ENCODE data around the gene MXRA8. TPM values are rescaled to one million over a fixed set of nuclear protein-coding genes. Genes with fewer than 3 reads are reported as not detected.

MXRA8 gene
- total and polyA plus RNA-seq, 2 donors (not counting 3 experiments of a cell fraction or from before 2014, with no cell fraction given), result 0.82 to 1.9 TPM

DNA sequence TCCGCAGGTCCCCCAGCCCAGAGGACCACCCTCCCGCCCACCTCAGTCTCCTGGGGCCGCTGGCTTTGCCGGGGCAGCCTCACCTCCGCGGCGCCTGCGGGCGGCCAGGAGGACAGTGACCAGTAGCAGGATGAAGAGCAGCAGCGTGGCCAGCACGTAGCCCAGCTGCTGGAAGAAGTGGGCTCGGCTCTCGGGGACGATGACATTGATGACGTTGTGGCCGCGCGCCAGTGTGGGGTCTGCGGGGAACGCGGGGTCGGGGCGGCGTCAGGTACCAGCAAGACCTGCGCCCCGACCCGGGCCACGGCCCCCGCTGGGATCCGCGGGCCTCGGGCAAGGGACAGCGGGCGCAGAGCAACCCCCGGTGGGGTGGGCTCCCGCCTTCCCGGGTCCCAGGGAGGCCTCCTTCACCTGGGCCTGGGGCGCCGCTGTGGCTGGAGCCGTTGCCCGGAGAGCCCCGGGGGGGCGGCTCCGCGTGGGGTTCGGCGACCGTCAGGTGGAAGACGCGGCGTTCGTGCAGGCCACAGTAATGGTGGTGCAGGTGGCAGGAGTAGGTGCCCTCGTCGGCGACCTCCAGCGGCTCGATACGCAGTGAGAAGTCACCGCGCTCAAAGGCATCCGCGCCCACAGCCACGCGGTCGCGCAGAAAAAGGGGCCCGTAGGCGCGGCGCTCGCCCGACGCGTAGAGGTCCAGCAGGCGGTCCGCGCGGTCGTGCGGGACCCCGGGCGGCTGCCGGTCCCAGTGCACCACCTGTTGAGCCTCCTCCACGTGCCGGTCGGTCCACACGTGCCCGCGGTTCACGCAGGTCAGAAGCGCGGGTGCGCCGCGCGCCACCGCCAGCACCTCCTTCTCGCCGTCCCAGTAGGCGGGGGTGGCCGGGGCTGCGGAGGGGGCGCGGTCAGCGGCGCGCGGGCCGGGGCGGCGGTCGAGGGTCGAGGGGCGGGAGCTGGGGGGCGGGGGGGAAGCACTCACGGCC lies 3.8 kb downstream of the MXRA8 start:
- Histone ChIP-seq H3K9me3 (replicated peaks; ENCODE audit: control insufficient read depth, insufficient read depth, low read length) (no peaks in the 10 kb centered on the region), H2AFZ (ENCODE audit: low read depth, low read length) (no peak overlapping the region), H3K4me2 (ENCODE audit: insufficient read depth, low read length) (no peak overlapping the region), H3K9ac (replicated peaks; ENCODE audit: extremely low read depth, insufficient read depth, low read length) (no peak overlapping the region), H3K36me3 (ENCODE audit: control insufficient read depth in 2 of 2, extremely low read depth in 1 of 2, insufficient read depth in 2 of 2, low read length in 2 of 2) (no peaks in the 10 kb centered on the region), H3K4me3 (replicated peaks in 1 of 3; ENCODE audit: insufficient read depth in 1 of 3, low read depth in 1 of 3, low read length in 3 of 3) (no peak overlapping the region), H3K27me3 (ENCODE audit: control insufficient read depth in 2 of 2, insufficient read depth in 2 of 2, low read length in 2 of 2) (peaks cover 11 to 23% of the 10 kb centered on the region in 2 experiments), H3K79me2 (ENCODE audit: control insufficient read depth, insufficient read depth, low read length) (no peaks in the 10 kb centered on the region), H3K4me1 (ENCODE audit: control insufficient read depth, extremely low read depth, insufficient read depth, low read length) (no peaks in the 10 kb centered on the region), H4K20me1 (replicated peaks; ENCODE audit: control insufficient read depth, extremely low read depth, insufficient read depth, low read length) (no peaks in the 10 kb centered on the region), H3K9me1 (replicated peaks; ENCODE audit: control insufficient read depth, extremely low read depth, insufficient read depth, low read length) (no peaks in the 10 kb centered on the region), H3K27ac (ENCODE audit: insufficient read depth, low read depth, low read length) (no peak overlapping the region)
- intact Hi-C loops (cut with micrococcal nuclease) (no loop called here), dilution Hi-C loops (cut with MboI; ENCODE audit: extremely low pct_ligation_motif_present, low sequenced_read_pairs) (no loop called here)
- no peak for FAIRE-seq
- TF ChIP-seq POLR2AphosphoS5 (IDR thresholded peaks at IDR 0.05; ENCODE audit: insufficient read depth, low read depth, low read length), result no peak
- no peak for TF ChIP-seq GATA2 (IDR thresholded peaks at IDR 0.05; ENCODE audit: insufficient read depth, insufficient read length, low read depth, low read length)
- no peak for TF ChIP-seq MYC (IDR thresholded peaks at IDR 0.05; ENCODE audit: low read depth, low read length)
- TF ChIP-seq EZH2 (IDR thresholded peaks at IDR 0.05; ENCODE audit: borderline replicate concordance, low read depth, low read length, severe bottlenecking), result peak; percentile 94
- no peak for TF ChIP-seq JUN (IDR thresholded peaks at IDR 0.05; ENCODE audit: borderline replicate concordance, insufficient read depth, insufficient read length, low read depth)
- no peak for DNase-seq (ENCODE audit: low read depth, low spot score)
- BruUV-seq (replicated peaks), result no TSS peak
- CTCF ChIA-PET, result interaction anchor here (0.7 to 1.2 kb wide), 3 partner anchors 17 to 21 kb away, joined by 3 to 9 read pairs (median 3); partner anchors contain the start of gene AURKAIP1
- POLR2A ChIA-PET, result interaction anchor here (0.7 kb wide), 1 partner anchor 11 kb away, joined by 3 read pairs; no protein-coding TSS in a partner anchor

Measured in endothelial cell of umbilical vein (primary cell).